GM12878 (cell line): ENCODE measurements around the gene SYNPO. TPM values are rescaled to one million over a fixed set of nuclear protein-coding genes. Genes with fewer than 3 reads are reported as not detected.

ENCODE experiments used
- ATAC-seq: fragments of 200-7000 bp; cut with Tn5 transposase; 3 replicates; pipeline ENCODE4 v1.9.1; 2020; ENCODE audit warnings: mild to moderate bottlenecking, moderate library complexity
- BruUV-seq: library from RNA; stranded (reverse); fragments of 400-500 nt; replicated peaks from 2 replicates; lab custom pipeline; 2021; lab: Mats Ljungman, UMichigan
- CTCF ChIA-PET: fragments of 300-600 bp; sonication (Branson Sonifier 250); formaldehyde crosslinking; extraction: SDS; loops from one replicate; lab custom pipeline; 2021; ENCODE audit warnings: inconsistent platforms; lab: Yijun Ruan, JAX
- POLR2A ChIA-PET: fragments of 350-600 bp; formaldehyde crosslinking; extraction: SDS; loops from one replicate; lab custom pipeline; 2021; ENCODE audit warnings: inconsistent platforms; lab: Charles Lee
- RAD21 ChIA-PET: fragments of 300-600 bp; sonication (Branson Sonifier 250); formaldehyde crosslinking; loops from one replicate; lab custom pipeline; 2023; ENCODE audit warnings: antibody characterized with exemption; ENCODE audit not compliant: unreplicated experiment; lab: Charles Lee
- SMC1A ChIA-PET: fragments of 300-600 bp; sonication (Branson Sonifier 250); formaldehyde crosslinking; loops from one replicate; lab custom pipeline; 2023; ENCODE audit not compliant: unreplicated experiment, uncharacterized antibody; lab: Charles Lee
- DNase-seq: peaks from one replicate; pipeline ENCODE4 v3.0.0-alpha.2; 2011; ENCODE audit warnings: low read depth, low spot score
- FAIRE-seq: peaks from 3 replicates; lab custom pipeline; 2011; peaks lifted over from hg19 to GRCh38; lab: Jason Lieb, UNC
- H2AFZ ChIP-seq: 2 replicates; pipeline ENCODE4 v1.6.0; 2011; ENCODE audit warnings: low read depth, low read length, control low read depth; ENCODE audit not compliant: control insufficient read depth
- H3K27ac ChIP-seq: 2 replicates; pipeline ENCODE4 v1.5.1; 2011; ENCODE audit warnings: control low read depth; ENCODE audit not compliant: control insufficient read depth, insufficient read depth
- H3K27me3 ChIP-seq, 2 experiments: replicated peaks in 1 of 2; 2 replicates each; pipeline versions ENCODE4 v1.6.0 to v1.6.1; 2011; ENCODE audit warnings: low read length in 1 of 2; ENCODE audit not compliant: control insufficient read depth in 2 of 2, insufficient read depth in 2 of 2
- H3K36me3 ChIP-seq, 2 experiments: 2 replicates each; pipeline ENCODE4 v1.5.1; 2011; ENCODE audit warnings: low read length in 1 of 2; ENCODE audit not compliant: control insufficient read depth in 2 of 2, insufficient read depth in 2 of 2
- H3K4me1 ChIP-seq: 2 replicates; pipeline ENCODE4 v1.6.1; 2011; ENCODE audit warnings: mild to moderate bottlenecking, low read length, moderate library complexity, mixed read lengths; ENCODE audit not compliant: control insufficient read depth, insufficient read depth
- H3K4me2 ChIP-seq: 2 replicates; pipeline ENCODE4 v1.6.0; 2011; ENCODE audit warnings: control low read depth; ENCODE audit not compliant: control insufficient read depth, insufficient read depth
- H3K4me3 ChIP-seq: fragments of 200-600 bp; sonication (generic); 2 replicates; pipeline ENCODE4 v1.5.1; 2016
- H3K79me2 ChIP-seq: 2 replicates; pipeline ENCODE4 v1.6.0; 2011; ENCODE audit warnings: low read length; ENCODE audit not compliant: control insufficient read depth, insufficient read depth
- H3K9ac ChIP-seq: 2 replicates; pipeline ENCODE4 v1.8.0; 2011; ENCODE audit warnings: low read length, control low read depth, mixed read lengths; ENCODE audit not compliant: control insufficient read depth, insufficient read depth
- H3K9me3 ChIP-seq: replicated peaks from 3 replicates; pipeline ENCODE4 v1.5.1; 2011; ENCODE audit warnings: mild to moderate bottlenecking, low read length; ENCODE audit not compliant: control insufficient read depth, insufficient read depth
- H4K20me1 ChIP-seq: 2 replicates; pipeline ENCODE4 v1.6.0; 2011; ENCODE audit not compliant: control insufficient read depth, insufficient read depth
- BACH1 ChIP-seq: fragments of 450-650 bp; IDR thresholded peaks from 2 replicates; pipeline ENCODE4 v1.6.1; 2017; ENCODE audit warnings: mild to moderate bottlenecking, borderline replicate concordance
- CHD4 ChIP-seq: fragments of 200-600 bp; sonication (generic); IDR thresholded peaks from 2 replicates; pipeline ENCODE4 v1.6.1; 2016; ENCODE audit warnings: mild to moderate bottlenecking
- MYC ChIP-seq: IDR thresholded peaks from 2 replicates; pipeline ENCODE4 v1.6.1; 2011; ENCODE audit warnings: mild to moderate bottlenecking, low read length, moderate library complexity, inconsistent platforms; ENCODE audit not compliant: insufficient read depth, insufficient replicate concordance, insufficient read length, severe bottlenecking
- RUNX3 ChIP-seq: IDR thresholded peaks from 2 replicates; pipeline ENCODE4 v1.6.1; 2012; ENCODE audit warnings: low read length, inconsistent platforms
- TCF12 ChIP-seq: IDR thresholded peaks from 2 replicates; pipeline ENCODE4 v1.6.1; 2011; ENCODE audit warnings: low read depth, mild to moderate bottlenecking, low read length
- ZSCAN29 ChIP-seq: fragments of 450-650 bp; IDR thresholded peaks from 2 replicates; pipeline ENCODE4 v1.6.1; 2017; ENCODE audit warnings: mild to moderate bottlenecking, moderate library complexity
- WGBS: methylation state at CpG from one replicate; pipeline ENCODE4 v1.1.6; 2016; ENCODE audit warnings: low lambda C conversion rate; ENCODE audit not compliant: insufficient replicate concordance, insufficient coverage; ENCODE audit errors: missing lambda C conversion rate; 5-methylcytosine and 5-hydroxymethylcytosine counted together
- in situ Hi-C: fragments of 300-500 bp; cut with MboI; formaldehyde crosslinking; loops from 9 replicates; pipeline ENCODE4 v1.14.3; 2018; ENCODE audit warnings: mixed read lengths
- intact Hi-C: fragments of 100-400 bp; cut with micrococcal nuclease; formaldehyde crosslinking; loops from one replicate; pipeline ENCODE4 v1.14.2; 2022; ENCODE audit not compliant: unreplicated experiment
- polyA plus RNA-seq, 11 experiments: library from polyadenylated mRNA; depleted of rRNA in 4 of 11; unstranded in 6 of 11; stranded (reverse) in 5 of 11; fragments of >200 nt; fragmentation: Nextera tagmentation in 4 of 11; fragmentation: Illumina TruSeq in 1 of 11; extraction: Ambion mirVana in 4 of 11; extraction: Trizol in 1 of 11; gene quantifications; 1 replicate in 1 of 11; 2 replicates in 10 of 11; pipeline versions ENCODE4 v1.2.1 to v1.2.3, GENCODE V29; 2011 to 2016; ENCODE audit warnings: inconsistent platforms in 2 of 11, missing spikeins in 2 of 11, low read depth in 1 of 11
- total RNA-seq, 4 experiments: library from RNA; depleted of rRNA in 3 of 4; stranded (reverse); fragments of >200 nt in 3 of 4; fragmentation: Illumina TruSeq in 1 of 4; extraction: Trizol in 1 of 4; gene quantifications; 2 replicates each; pipeline versions ENCODE4 v1.2.1 to v1.2.3, GENCODE V29; 2013 to 2021

SYNPO gene
- total and polyA plus RNA-seq, 10 of the 15 experiments (the other 5 are each of a cell fraction or from before 2014, with no cell fraction given), result 0.77 to 21.0 (median 3.9) TPM

DNA sequence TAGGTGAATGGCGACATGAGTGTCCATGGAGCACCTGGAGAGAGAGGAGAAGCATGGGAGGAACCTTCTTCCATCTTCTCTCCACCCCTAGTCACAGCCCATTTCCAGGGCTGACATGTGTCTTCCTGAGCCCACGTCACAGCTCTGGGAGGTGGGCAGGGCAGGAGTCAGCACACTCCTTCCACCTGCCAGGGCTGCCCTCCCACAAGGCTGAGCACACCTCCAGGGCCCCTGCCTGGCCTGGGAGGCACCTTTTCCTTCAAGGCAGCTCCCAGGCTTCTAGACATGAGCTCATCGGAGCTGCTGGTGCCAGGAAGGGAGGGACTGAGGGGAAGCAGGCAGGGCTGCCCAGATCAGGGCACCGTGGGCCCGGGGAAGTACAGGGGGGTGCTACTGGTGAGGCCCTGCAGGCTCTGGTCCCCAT lies 13.6 kb upstream of the SYNPO start (continued):
- TF ChIP-seq TCF12, result no peak
- TF ChIP-seq BACH1, result no peak
- no peak for TF ChIP-seq ZSCAN29
- no peak for TF ChIP-seq CHD4
- no peak for TF ChIP-seq RUNX3

DNA sequence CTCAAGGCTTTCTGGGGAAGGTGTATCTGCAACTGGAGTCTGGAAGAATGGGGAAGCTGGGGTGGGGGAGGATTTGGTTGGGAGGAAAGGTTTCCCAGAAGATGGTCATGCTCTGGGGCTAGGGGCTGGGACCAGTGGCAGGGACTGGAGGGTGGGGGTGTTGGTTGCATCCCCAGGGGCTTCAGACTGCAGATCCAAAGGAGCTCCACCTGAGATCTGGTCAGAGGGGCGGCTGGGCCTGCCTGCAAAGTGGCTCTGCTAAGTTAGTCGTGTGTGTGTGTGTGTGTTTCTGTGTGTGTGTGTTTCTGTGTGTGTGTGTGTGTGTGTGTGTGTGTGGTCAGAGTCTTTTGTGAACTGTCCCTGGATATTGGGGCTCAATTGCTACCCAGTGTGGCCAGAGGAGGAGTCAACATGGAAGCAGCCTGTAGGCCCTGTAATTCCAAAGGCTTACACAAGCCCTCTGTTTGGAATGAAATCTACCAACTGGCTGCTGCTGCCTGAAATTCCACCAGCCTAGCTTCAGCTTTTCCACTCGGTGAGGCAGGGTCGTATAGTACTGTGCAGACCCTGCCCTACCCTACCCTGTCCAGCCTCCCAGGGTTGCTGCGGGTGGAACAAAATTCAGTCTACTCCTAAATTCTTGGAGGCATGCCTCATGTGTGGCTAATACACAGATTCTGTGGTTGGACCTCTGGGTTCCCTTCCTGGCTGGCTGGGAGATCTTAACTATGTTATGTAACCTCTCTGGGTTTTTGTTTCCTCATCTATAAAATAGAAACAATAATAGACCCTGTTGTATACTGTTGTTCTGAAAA lies 12.5 kb upstream of the SYNPO start:
- Histone ChIP-seq H3K27me3 (no peaks in the 10 kb centered on the region), H3K27ac (no peak overlapping the region), H4K20me1 (no peaks in the 10 kb centered on the region), H3K4me1 (peaks cover 28% of the 10 kb centered on the region), H3K79me2 (peaks cover 35% of the 10 kb centered on the region), H3K4me2 (peak overlapping the region; percentile 73), H3K36me3 (no peaks in the 10 kb centered on the region), H3K9ac (no peak overlapping the region; the same call in 1 of the 2 replicates), H3K4me3 (peak overlapping the region; percentile 91; the same call in 1 of the 2 replicates), H2AFZ (no peak overlapping the region), H3K9me3 (no peaks in the 10 kb centered on the region)
- no peak for TF ChIP-seq MYC
- TF ChIP-seq RUNX3, result peak; percentile 24; the same call in 1 of the 2 replicates
- SMC1A ChIA-PET, result interaction anchor here (0.6 to 3.1 kb wide), 4 partner anchors 23 to 130 kb away, joined by 3 to 21 read pairs (median 10); partner anchors contain the start of gene DCTN4
- ATAC-seq (no peak), FAIRE-seq (no peak), DNase-seq (no peak)
- RAD21 ChIA-PET, result interaction anchor here (1.3 to 1.8 kb wide), 4 partner anchors 26 to 68 kb away, joined by 4 to 5 read pairs (median 5); no protein-coding TSS in a partner anchor
- POLR2A ChIA-PET, result no interaction called here
- CTCF ChIA-PET, result interaction anchor here (0.7 to 3.2 kb wide), 4 partner anchors 15 to 171 kb away, joined by 3 to 17 read pairs (median 10); no protein-coding TSS in a partner anchor
- WGBS, result 97% methylated on average over 5 of the region's 5 CpGs
- in situ Hi-C loops (no loop called here), intact Hi-C loops (loop anchor here (10.0 kb wide), 1 partner anchor 173 kb away; no protein-coding TSS in a partner anchor)
- TSS peak; percentile 35 for BruUV-seq
